ENCODE data around the gene PDE4D.
"Not testable (repeated sequence)": the region's sequence is repeated elsewhere in the genome, so short reads cannot be mapped to it uniquely, and the experiment has no call there.

The PDE4D gene

GRCh38 chr5:59312223-59312622 is 581.3 kb downstream of the PDE4D start:
- no peak for DNase-seq

GRCh38 chr5:59308685-59309084 is 584.8 kb downstream of the PDE4D start:
- DNase-seq = not testable (repeated sequence)

- not testable (repeated sequence) for DNase-seq
These were observed 590.2 kb downstream of the PDE4D start for GRCh38 chr5:59303289-59303716.

- not testable (repeated sequence) for DNase-seq
These were observed 591.0 kb downstream of the PDE4D start for GRCh38 chr5:59302509-59302908.

GRCh38 chr5:59301727-59302126 is 591.8 kb downstream of the PDE4D start:
- no peak for DNase-seq

- DNase-seq = no peak
These were observed 592.6 kb downstream of the PDE4D start for GRCh38 chr5:59300930-59301329.

- DNase-seq = no peak
These were observed 594.5 kb downstream of the PDE4D start for GRCh38 chr5:59299006-59299405.

- DNase-seq = no peak
These were observed 596.9 kb downstream of the PDE4D start for GRCh38 chr5:59296317-59297264.

- DNase-seq = no peak
These were observed 599.8 kb downstream of the PDE4D start for GRCh38 chr5:59293700-59294099.

GRCh38 chr5:59291941-59292340 is 601.6 kb downstream of the PDE4D start:
- no peak for DNase-seq

- DNase-seq = no peak
These were observed 605.6 kb downstream of the PDE4D start for GRCh38 chr5:59287884-59288283.

GRCh38 chr5:59287361-59287760 is 606.2 kb downstream of the PDE4D start:
- DNase-seq = no peak

- DNase-seq = no peak
These were observed 607.0 kb downstream of the PDE4D start for GRCh38 chr5:59286510-59286909.

- no peak for DNase-seq
These were observed 608.1 kb downstream of the PDE4D start for GRCh38 chr5:59285300-59286016.

GRCh38 chr5:59282726-59283125 is 610.8 kb downstream of the PDE4D start:
- no peak for DNase-seq

GRCh38 chr5:59279979-59280378 is 613.5 kb downstream of the PDE4D start:
- DNase-seq = no peak

- no peak for DNase-seq
These were observed 616.6 kb downstream of the PDE4D start for GRCh38 chr5:59276917-59277372.

GRCh38 chr5:59276325-59276675 is 617.2 kb downstream of the PDE4D start:
- DNase-seq = peak; percentile 47

- peak; percentile 58 for DNase-seq
These were observed 617.8 kb downstream of the PDE4D start for GRCh38 chr5:59275510-59276324.

- no peak for DNase-seq
These were observed 618.4 kb downstream of the PDE4D start for GRCh38 chr5:59275170-59275509.

GRCh38 chr5:59274106-59274636 is 619.4 kb downstream of the PDE4D start:
- no peak for DNase-seq

GRCh38 chr5:59272809-59273427 is 620.6 kb downstream of the PDE4D start:
- DNase-seq = no peak
